Muscle of arm (tissue), 12 donors: ENCODE results near the gene TMEM129. TPM values are rescaled to one million over a fixed set of nuclear protein-coding genes. Genes with fewer than 3 reads are reported as not detected.

Experiments used
- DNase-seq: peaks from one replicate; pipeline ENCODE4 v3.0.0-alpha.2; 2013
- polyA plus RNA-seq, 12 donors: library from polyadenylated mRNA; unstranded; fragments of 120-200 nt; gene quantifications; one replicate each; pipeline ENCODE4 v1.2.1, GENCODE V29; 2013; ENCODE audit not compliant: insufficient read length in 12 of 12

The TMEM129 gene
- polyA plus RNA-seq, 12 donors = 15.8 to 22.6 (median 20.4) TPM; not detected in 1

- no peak for DNase-seq
These were observed 38.7 kb upstream of the TMEM129 start for GRCh38 chr4:1759818-1760223.

DNA sequence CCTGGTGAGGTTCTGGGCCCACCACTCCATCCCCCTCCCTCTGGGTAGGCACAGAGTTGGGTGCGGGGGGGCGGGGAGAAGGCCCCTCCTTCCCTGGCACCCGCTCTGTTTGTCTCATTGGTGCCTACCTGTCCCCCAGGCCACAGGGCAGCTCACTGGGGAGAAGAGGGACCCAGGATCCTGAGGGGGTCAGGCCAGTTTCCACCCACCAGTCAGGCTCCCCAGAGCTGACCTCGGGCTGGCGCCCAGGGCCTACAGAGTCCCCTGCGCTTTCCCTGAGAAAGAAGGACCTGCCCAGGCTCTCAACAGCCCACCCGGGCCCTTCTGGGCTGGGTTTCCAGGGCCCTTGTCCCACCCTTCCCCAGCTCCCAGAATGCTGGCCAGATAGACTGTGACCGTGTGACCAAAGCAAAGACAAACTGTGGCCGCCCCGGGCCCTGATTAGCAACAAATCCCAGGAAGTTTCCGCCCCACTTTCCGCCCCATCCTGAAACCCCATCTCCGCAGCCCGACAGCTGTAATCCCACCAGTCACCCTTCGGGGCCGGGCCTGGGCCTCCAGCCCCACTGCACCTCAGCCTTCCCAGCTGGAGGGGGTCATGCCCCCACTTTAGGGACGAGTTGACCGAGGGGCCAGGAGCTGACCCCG lies 38.2 kb upstream of the TMEM129 start:
- DNase-seq = no peak

GRCh38 chr4:1758306-1759121 lies 37.4 kb upstream of the TMEM129 start:
- no peak for DNase-seq

GRCh38 chr4:1757836-1758235 lies 36.7 kb upstream of the TMEM129 start:
- no peak for DNase-seq

- DNase-seq = no peak
These were observed 36.0 kb upstream of the TMEM129 start for GRCh38 chr4:1756893-1757779.

DNA sequence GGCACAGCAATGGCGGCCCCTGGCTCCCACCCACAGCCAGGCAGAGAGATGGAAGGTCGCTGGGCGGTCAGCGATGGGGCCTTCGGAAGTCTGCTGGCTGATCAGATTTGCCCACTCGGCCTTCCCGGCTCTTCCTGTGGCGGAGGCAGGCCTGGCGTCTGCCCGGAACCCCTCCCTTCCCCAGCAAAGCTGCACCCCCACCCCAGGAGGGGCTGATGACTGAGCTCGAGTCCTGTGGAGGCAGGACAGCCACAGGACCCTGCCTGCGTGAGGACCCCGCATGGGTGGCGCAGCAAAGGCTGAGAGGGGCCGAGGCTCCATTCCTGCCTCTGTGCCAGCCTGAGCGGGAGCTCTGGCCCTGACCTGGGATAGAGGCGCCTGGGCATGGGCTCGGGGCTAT lies 35.0 kb upstream of the TMEM129 start:
- DNase-seq = no peak

GRCh38 chr4:1755297-1755696 lies 34.2 kb upstream of the TMEM129 start:
- DNase-seq = no peak

DNA sequence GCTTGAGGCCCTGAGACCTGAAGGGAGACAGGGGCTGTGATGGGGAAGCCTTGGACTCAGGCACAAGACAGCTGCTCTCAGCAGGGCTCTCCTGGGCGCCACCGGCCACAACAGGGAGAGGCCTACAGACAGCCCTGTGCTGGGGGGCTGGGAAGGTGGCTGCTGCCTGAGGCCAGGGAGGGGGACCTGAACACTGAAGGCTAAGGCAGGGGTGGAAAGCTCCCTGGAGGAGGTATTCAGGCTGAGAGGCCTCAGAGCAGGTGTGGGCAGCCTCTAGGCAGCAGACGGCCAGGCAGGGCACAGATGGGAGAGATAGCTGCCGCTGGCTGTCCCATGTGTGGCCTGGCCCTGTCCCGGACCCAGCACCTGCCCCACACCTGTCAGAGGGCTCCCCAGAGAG lies 33.2 kb upstream of the TMEM129 start:
- no peak for DNase-seq

- DNase-seq = no peak
These were observed 32.7 kb upstream of the TMEM129 start for GRCh38 chr4:1753697-1754311.

DNA sequence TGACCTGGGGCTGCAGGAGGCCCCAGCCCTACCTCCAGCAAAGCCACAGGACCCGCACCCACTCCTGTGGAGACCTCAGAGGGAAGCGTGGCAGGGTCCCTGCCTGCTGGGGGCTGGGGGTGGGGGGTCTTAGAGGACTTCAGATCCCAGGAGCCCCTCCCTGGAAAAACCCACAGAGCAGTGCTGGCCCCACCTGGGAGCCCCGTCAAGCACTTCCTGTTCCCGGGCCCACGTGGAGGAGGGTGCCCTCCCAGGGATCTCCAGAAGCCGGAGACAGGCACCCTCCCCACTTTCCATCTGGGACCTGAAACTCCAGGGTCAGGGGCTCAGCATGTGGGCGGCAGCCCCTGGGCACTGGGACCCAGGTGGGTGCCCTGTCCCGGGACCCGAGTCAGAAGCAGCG lies 32.2 kb upstream of the TMEM129 start:
- DNase-seq = no peak

DNA sequence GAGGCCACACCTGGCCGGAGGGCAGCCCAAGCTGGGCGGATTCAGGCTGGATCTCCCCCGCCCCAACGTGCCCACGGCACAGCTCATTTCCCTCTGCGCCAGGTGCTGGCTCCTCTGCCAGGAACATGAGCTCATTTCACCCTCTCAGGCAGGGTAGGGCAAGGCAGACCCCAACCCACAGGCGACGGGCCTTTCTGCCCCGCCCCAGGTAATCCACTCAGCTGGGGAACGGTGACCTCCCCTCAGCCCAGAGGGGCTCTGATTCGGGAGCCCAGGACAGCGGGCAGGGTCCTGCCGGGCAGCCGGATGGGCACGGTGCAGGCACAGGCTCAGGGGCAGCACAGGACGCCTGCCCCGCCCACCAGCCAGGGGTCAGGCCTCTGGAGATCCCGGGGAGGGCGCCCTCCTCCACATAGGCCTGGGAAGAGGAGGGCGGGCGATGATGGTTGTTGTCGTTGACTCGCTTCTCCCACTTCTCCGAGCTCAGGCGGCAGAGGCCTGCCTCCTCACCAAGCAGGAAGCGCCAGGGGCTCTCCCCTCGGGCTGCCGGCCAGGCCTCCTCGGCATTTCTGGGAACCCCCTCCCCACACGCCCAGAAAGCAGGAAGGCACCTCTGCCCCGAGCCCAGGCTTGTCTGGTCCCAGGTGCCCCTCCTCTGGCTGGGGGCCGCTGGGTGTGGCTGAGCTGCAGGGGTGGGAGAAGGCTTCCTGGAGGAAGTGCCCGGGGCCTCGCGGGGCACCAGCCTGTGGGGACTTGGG lies 31.3 kb upstream of the TMEM129 start:
- no peak for DNase-seq

DNA sequence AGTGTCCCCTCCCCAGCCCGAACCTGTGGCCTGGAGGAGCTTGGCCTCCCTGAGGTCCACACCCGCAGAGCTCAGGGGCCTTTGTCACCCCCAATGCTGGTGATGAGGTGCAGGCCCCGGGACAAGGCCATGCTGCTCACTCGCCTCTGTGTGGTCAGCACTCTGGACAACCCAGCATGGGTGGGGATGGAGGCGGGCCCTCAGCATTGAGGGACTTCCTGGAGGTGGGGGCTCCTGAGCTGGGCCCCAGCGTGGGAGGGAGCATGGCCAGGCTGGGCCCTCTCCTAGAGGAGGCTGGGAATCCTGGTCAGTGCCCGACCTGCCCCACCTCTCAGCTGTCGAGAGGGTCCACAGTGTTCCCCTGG lies 30.8 kb upstream of the TMEM129 start:
- DNase-seq = no peak

GRCh38 chr4:1751155-1751918 lies 30.2 kb upstream of the TMEM129 start:
- DNase-seq = no peak

GRCh38 chr4:1750381-1751154 lies 29.4 kb upstream of the TMEM129 start:
- no peak for DNase-seq

GRCh38 chr4:1749826-1750225 lies 28.7 kb upstream of the TMEM129 start:
- no peak for DNase-seq

- DNase-seq = no peak
These were observed 28.2 kb upstream of the TMEM129 start for GRCh38 chr4:1749370-1749769.

DNA sequence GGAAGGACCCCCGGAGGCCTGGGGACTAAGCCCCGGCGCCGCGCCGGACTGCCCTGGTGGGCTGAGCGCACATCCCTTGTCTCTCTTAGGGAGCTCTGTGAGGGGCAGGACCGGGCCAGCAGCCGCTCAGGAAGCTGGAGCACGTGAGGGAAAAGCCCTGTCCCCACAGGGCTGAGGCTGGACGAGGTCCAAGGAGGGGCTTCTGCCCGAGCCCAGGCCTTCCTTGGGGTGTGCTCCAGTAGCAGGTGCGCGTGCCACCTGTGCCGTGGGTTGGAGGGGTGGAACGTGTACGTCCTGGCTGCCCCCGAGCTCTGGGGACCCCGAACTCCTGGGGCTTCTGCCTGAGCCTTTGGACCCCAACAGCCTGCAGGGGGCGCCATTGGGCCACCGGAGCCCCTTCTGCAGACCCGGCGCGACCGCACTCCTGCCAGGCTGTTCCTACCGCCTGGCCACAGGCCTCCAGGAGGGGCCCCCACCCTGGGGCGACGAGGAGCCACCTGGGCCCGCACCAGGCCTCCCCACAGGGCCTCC lies 27.4 kb upstream of the TMEM129 start:
- peak; percentile 58 for DNase-seq

DNA sequence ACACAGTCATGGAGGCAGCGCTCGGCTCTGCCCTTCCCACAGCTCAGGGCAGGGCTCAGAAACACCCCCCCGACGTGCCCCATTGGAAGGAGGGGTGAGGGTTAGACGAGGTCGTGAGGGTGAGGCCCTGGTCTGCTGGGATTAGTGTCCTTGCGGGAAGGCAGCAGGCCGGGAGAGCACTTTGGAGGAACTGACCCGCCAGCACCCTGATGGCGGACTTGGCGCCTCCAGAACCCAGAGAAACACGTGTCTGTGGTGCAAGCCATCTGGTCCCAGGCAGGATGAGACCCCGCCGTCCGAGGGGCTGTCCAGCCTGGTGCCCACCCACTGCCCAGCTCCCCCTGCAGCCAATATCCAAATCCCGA lies 26.5 kb upstream of the TMEM129 start:
- no peak for DNase-seq

GRCh38 chr4:1746919-1747602 lies 25.9 kb upstream of the TMEM129 start:
- no peak for DNase-seq
